Iris pigment epithelial cell (primary cell): ENCODE data around the gene FOXN3.
"Not testable (repeated sequence)": the region's sequence is repeated elsewhere in the genome, so short reads cannot be mapped to it uniquely, and the experiment has no call there.

Experiments used
- DNase-seq: peaks from one replicate; pipeline ENCODE4 v3.0.0-alpha.2; 2011; ENCODE audit warnings: low read depth

FOXN3 gene

GRCh38 chr14:89228921-89229639 lies 188.0 kb downstream of the FOXN3 start:
- no peak for DNase-seq

DNA sequence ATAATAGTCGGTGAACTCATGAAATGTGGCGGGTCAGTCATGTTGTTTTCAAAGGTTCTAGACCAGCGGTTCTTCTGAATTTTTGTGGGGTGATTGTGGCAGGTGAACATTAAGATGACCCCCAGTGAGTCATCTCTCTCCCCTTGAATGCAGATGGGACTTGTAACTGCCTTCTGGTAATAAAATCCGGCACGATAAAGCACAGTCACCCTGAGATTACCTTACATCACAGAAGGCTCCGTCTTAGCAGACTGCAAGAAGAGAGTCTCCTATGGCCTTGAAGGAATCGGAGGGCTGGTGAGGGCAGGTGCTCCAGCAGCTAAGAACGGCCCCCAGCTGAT lies 189.6 kb downstream of the FOXN3 start:
- peak; percentile 41 for DNase-seq

DNA sequence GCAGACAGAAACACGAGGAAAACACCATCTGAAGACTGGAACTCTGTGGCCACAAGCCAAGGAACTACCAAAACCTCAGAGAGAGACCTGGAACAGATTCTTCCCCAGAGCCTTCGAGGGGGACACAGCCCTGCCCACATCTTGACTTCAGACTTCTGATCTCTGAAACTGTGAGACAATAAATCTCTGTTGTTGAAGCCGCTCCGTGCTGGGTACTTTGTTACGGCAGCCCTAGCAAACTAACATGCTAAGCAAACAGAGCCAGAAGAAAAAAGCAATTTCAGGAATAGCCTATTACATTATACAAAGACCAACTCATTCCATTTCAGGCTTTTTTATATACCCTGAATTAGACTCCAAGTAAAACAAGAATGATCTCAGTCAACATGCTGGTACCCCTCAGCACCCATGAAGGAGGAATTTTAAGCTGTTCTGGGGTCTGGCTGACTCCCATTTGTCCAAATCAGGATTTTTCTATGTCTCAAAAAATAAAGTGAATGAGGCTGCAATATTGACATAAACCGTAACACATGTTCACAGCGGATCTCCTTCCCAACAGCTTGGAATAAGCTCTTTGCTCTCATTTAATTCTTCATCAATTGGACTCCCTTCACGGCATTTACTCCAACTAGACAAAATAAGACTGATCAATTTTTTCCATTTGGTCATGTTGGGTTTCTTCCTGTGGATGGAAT lies 190.1 kb downstream of the FOXN3 start:
- DNase-seq = no peak

- DNase-seq = no peak
Measured at GRCh38 chr14:89225607-89226006, 191.4 kb downstream of the FOXN3 start.

GRCh38 chr14:89221109-89221810 lies 195.8 kb downstream of the FOXN3 start:
- peak; percentile 86 for DNase-seq

- no peak for DNase-seq
Measured at GRCh38 chr14:89219051-89219450, 198.0 kb downstream of the FOXN3 start.

- no peak for DNase-seq
Measured at GRCh38 chr14:89217891-89218290, 199.1 kb downstream of the FOXN3 start.

GRCh38 chr14:89215531-89215930 lies 201.5 kb downstream of the FOXN3 start:
- no peak for DNase-seq

DNA sequence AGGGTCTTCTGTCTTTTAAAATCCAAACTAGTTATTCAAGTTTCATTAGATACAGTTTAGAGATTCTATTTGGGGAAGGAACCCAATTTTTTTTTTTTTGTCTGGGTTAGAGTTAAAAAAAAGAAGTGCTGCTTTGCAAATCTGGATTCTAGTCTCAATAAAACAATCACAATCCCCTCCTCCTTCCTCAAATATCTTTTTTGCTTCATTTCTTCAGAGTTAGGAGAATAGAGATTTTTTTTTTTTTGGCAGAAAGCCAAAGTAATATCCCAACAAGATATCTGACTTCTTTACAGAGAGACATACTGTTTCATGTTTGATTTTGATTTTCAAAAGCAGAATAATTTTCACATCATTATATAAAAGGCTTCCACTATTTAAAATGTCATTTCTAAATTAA lies 201.9 kb downstream of the FOXN3 start:
- DNase-seq = no peak

DNA sequence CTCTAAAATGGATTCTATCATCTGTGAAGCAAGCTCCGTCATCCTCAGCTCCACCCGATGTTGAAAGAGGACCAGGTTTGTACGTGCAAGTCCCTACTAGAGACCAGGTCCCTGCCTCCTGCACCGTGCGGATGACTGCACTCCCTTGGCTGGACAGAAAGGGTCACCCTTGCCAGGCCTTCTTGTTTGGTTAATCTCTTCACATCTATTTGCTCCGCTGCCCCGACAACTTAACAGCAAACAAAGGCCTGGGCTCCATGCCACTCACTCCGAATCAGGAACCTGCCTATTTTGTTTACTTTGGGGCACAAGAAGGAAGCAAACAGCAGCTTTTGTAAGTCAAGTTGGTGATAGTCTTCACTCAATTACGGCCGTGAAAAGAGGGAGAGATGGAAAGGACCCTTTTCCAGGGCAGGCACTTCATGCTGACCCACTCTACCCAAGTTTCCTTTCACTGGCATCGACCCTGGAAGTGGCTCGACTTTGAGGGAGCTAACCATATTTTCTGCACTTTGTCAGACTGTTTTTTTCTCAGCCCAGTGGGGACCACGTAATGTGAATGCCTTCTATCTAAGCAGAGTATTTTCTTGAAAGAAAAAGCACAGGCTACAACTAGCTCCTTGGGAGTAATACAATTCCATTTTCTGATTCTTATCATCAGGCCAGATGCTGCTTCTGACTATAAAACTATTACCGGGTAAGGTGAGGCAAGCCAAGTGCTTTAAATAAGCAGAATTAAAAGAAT lies 202.6 kb downstream of the FOXN3 start:
- DNase-seq = no peak

DNA sequence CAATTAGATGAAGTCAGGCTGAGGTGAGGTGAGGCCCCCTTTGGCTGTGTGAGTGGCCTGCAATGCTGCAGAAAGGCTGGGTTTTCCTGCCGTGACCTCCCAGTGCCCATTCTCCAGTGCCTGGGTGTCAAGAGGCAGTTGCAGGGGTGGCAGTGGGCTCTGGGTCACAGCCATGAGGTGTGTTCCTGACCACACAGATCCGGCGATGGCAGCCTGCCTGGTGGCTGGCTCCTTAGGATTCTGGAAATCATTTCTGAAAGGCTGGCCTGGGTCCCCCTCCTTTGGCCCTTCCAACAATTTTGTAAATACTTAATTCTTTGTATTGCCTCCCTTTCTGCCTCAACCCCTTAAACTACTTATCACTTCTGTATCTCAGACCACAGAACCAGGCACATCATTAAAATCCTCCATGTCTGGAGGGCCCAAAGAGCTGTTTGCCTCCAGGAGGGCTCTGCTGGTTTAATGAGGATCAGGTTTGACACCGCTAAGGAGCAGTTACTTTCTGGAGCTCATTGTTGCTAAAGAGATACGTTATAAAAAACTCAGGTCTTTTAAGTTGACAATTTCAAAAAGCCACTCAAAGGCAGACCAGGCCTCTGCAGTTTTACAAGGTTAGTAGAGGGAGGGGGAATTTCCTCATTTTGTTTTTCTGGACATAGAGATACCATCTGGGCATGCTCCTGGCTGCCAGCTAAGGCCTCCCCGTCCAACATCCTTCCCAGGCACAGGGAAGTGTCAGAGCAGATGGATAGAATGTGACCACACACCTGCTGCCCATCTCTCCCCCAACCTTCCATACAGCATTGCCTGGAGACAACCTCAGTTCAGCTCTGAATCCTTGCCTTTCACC lies 204.4 kb downstream of the FOXN3 start:
- DNase-seq = no peak

GRCh38 chr14:89209558-89209957 lies 207.5 kb downstream of the FOXN3 start:
- no peak for DNase-seq

- DNase-seq = no peak
Measured at GRCh38 chr14:89207925-89208328, 209.1 kb downstream of the FOXN3 start.

GRCh38 chr14:89206389-89207031 lies 210.5 kb downstream of the FOXN3 start:
- no peak for DNase-seq

DNA sequence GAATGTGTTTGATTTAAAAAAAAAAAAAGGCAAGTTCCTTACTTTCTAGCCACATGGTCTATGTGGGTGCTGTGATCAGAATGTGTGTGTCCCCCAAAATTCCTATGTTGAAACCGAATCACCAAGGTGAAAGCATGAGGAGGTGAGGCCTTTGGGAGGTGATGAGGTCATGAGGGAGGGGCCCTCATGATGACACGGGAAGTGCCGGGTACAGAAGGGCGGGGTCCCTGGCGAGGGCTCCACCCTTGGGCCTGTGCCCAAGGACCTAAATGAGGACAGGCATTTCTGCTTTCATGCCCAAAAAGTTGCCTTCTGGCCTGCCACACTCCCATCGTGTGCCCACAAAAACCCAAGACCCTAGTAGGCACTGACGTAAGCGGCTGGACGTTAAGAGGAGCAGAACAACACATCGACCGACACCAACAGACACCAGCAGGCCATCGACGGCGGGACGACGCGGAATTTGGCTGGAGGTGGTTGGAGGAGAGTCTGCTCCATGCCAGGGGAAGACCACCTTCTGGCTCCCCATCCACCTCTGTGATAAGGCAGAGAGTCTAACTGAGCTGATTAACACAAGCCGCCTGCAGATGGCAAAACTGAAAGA lies 211.8 kb downstream of the FOXN3 start:
- no peak for DNase-seq

DNA sequence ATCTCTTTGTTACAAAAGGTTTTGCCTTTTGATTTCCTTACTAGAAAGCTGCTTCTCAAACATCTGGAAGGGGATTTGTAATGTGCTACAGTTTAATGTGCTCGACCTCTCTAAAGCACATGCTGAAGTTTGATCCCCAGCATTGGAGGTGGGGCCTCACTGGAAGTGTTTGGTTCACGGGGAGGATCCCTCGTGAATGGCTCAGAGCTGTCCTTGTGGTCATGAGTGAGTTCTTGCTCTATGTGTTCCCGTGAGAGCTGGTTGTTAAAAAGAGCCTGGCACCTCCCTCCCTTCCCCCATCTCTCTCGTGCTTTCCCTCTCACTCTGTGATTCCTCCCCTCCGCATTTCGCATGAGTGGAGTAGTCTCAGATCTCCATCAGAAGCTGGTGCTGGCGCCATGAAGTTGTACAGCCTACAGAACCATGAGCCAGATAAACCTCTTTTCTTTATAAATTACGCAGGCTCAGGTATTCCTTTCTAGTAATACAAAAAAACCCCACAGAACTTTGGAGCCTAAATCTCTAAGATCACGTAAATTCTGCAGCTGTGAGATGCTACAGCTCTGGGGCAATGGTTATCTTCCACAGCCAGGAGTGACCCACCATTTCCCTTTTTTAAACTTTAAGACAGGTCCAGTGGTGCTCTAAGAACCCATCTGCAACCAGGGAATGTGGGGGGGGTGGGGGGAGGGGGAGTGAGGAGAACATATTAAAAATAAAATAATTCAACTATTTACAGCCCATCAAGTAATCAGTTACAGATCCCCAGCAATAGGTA lies 214.4 kb downstream of the FOXN3 start:
- no peak for DNase-seq

GRCh38 chr14:89201645-89202044 lies 215.4 kb downstream of the FOXN3 start:
- DNase-seq = no peak

- not testable (repeated sequence) for DNase-seq
Measured at GRCh38 chr14:89199357-89199756, 217.7 kb downstream of the FOXN3 start.

DNA sequence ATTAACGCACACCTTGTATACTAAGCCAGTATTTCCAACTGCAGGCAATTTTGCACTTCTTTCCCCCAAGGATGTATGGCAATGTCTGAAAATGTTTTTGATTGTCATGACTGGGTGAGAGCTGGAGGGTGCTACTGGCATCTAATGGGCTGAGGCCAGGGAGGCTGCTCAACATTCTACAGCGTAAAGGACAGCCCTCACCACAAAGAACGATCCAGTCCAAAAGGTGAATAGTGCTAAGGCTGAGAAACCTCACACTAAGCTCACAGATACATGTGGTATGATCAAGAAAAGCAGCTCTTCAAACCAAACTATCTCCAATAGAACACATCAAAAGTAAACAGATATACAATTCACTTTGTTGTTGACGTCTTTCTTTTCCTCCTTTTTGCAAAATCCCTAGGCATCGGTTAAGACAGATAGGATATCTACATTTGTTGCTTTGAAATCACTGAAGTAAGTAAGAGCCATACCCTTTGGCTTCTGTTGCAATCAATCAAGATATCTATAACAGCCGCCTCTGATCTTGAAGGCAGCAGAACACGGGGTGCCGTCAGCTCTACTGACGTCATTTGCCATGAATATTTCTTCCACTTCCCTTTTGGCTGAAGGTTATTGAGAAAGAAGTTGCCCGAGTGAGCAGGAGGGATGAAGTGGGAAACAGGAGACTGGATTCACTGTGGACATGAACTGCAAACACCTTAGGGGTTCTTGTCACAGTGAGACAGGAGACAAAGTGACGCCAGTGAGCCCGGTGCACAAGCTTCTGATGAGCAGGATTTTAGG lies 218.3 kb downstream of the FOXN3 start:
- no peak for DNase-seq
